H1 (cell line): Measurements from ENCODE around the gene GPR176.

Source experiments
- CEBPB ChIP-seq: IDR thresholded peaks from 2 replicates; pipeline ENCODE4 v1.6.1; 2012; ENCODE audit warnings: low read depth, low read length
- EP300 ChIP-seq, 2 experiments: IDR thresholded peaks; 1 replicate in 1 of 2; 2 replicates in 1 of 2; pipeline ENCODE4 v1.6.1; 2011 to 2012; ENCODE audit warnings: low read depth in 2 of 2, low read length in 2 of 2, mild to moderate bottlenecking in 2 of 2, borderline replicate concordance in 1 of 2, inconsistent platforms in 1 of 2, moderate library complexity in 1 of 2
- EZH2 ChIP-seq: fragments of 200-600 bp; sonication (generic); IDR thresholded peaks from 2 replicates; pipeline ENCODE4 v1.7.1; 2012; ENCODE audit warnings: low read depth, mild to moderate bottlenecking, moderate library complexity, low read length, inconsistent platforms; ENCODE audit not compliant: severe bottlenecking
- POLR2A ChIP-seq, 2 experiments: IDR thresholded peaks; 1 replicate in 1 of 2; 2 replicates in 1 of 2; pipeline ENCODE4 v1.6.1; 2011; ENCODE audit warnings: low read depth in 2 of 2, low read length in 2 of 2, mild to moderate bottlenecking in 2 of 2; ENCODE audit errors: control extremely low read depth in 1 of 2
- POLR2AphosphoS5 ChIP-seq: IDR thresholded peaks from 2 replicates; pipeline ENCODE4 v1.6.1; 2011; ENCODE audit warnings: low read depth, low read length
- RFX5 ChIP-seq: IDR thresholded peaks from 2 replicates; pipeline ENCODE4 v1.6.1; 2011; ENCODE audit warnings: low read depth, low read length, improper control_type of control experiment, borderline replicate concordance
- SAP30 ChIP-seq: fragments of 300-600 bp; sonication (generic); IDR thresholded peaks from 2 replicates; pipeline ENCODE4 v1.7.1; 2012; ENCODE audit warnings: low read length, moderate library complexity, mild to moderate bottlenecking, inconsistent platforms; ENCODE audit not compliant: insufficient read depth, insufficient replicate concordance
- SIN3A ChIP-seq, 2 experiments: IDR thresholded peaks in 1 of 2; conservative IDR thresholded peaks in 1 of 2; 2 replicates each; pipeline ENCODE4 v1.6.1; 2011 to 2012; ENCODE audit warnings: low read length in 2 of 2, improper control_type of control experiment in 1 of 2, low read depth in 1 of 2, mild to moderate bottlenecking in 1 of 2
- TF ChIP-seq, protein P1 (sequence below), 3 experiments: IDR thresholded peaks; 1 replicate in 2 of 3; 2 replicates in 1 of 3; pipeline versions ENCODE4 v1.5.1 to v1.6.1; 2011; ENCODE audit warnings: low read length in 3 of 3, mild to moderate bottlenecking in 3 of 3, inconsistent platforms in 2 of 3, low read depth in 1 of 3, moderate library complexity in 1 of 3; ENCODE audit not compliant: insufficient read depth in 1 of 3; ENCODE audit errors: control extremely low read depth in 1 of 3

GRCh38 chr15:39874890-39875549, 45.0 kb downstream of the GPR176 start:
- TF ChIP-seq POLR2A (IDR thresholded peaks at IDR 0.05; ENCODE audit: control extremely low read depth in 1 of 2, low read depth in 2 of 2, low read length in 2 of 2) = no peak
- no peak for TF ChIP-seq EZH2
- TF ChIP-seq POLR2AphosphoS5 = no peak
- no peak for TF ChIP-seq SAP30
- no peak for TF ChIP-seq RFX5
- TF ChIP-seq, protein P1, sequence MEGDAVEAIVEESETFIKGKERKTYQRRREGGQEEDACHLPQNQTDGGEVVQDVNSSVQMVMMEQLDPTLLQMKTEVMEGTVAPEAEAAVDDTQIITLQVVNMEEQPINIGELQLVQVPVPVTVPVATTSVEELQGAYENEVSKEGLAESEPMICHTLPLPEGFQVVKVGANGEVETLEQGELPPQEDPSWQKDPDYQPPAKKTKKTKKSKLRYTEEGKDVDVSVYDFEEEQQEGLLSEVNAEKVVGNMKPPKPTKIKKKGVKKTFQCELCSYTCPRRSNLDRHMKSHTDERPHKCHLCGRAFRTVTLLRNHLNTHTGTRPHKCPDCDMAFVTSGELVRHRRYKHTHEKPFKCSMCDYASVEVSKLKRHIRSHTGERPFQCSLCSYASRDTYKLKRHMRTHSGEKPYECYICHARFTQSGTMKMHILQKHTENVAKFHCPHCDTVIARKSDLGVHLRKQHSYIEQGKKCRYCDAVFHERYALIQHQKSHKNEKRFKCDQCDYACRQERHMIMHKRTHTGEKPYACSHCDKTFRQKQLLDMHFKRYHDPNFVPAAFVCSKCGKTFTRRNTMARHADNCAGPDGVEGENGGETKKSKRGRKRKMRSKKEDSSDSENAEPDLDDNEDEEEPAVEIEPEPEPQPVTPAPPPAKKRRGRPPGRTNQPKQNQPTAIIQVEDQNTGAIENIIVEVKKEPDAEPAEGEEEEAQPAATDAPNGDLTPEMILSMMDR (IDR thresholded peaks at IDR 0.05; ENCODE audit: control extremely low read depth in 1 of 3, insufficient read depth in 1 of 3, low read depth in 1 of 3, low read length in 3 of 3) = peak in 2 of 3 experiments; percentile 45 to 56; a peak in 2 of 4 replicates
- no peak for TF ChIP-seq EP300 (IDR thresholded peaks at IDR 0.05; ENCODE audit: borderline replicate concordance in 1 of 2, low read depth in 2 of 2, low read length in 2 of 2)
- TF ChIP-seq CEBPB = no peak
- no peak for TF ChIP-seq SIN3A (conservative IDR thresholded peaks at IDR 0.05 in 1 of 2, IDR thresholded peaks at IDR 0.05 in 1 of 2; ENCODE audit: low read depth in 1 of 2, low read length in 2 of 2)
